Glutamatergic neuron (in vitro differentiated cells): ENCODE measurements around the gene UBQLN4. TPM values are rescaled to one million over a fixed set of nuclear protein-coding genes. Genes with fewer than 3 reads are reported as not detected.

ENCODE experiments used
- DNase-seq: peaks from one replicate; pipeline ENCODE4 v3.0.0; 2022
- H3K27ac Mint-ChIP-seq: one replicate; pipeline ENCODE4 v1.8.0; 2020; ENCODE audit warnings: mild to moderate bottlenecking, mixed read lengths, inconsistent platforms; ENCODE audit not compliant: unreplicated experiment
- H3K27me3 Mint-ChIP-seq: one replicate; pipeline ENCODE4 v1.8.0; 2020; ENCODE audit warnings: mild to moderate bottlenecking, moderate library complexity, mixed read lengths, inconsistent platforms; ENCODE audit not compliant: unreplicated experiment
- H3K36me3 Mint-ChIP-seq: one replicate; pipeline ENCODE4 v1.8.0; 2020; ENCODE audit warnings: mild to moderate bottlenecking, mixed read lengths, inconsistent platforms; ENCODE audit not compliant: unreplicated experiment
- H3K4me1 Mint-ChIP-seq: one replicate; pipeline ENCODE4 v1.8.0; 2020; ENCODE audit warnings: mild to moderate bottlenecking, low read depth, mixed read lengths, inconsistent platforms; ENCODE audit not compliant: unreplicated experiment
- H3K4me3 Mint-ChIP-seq: one replicate; pipeline ENCODE4 v1.8.0; 2020; ENCODE audit warnings: mild to moderate bottlenecking, mixed read lengths, inconsistent platforms; ENCODE audit not compliant: unreplicated experiment
- H3K9me3 Mint-ChIP-seq: one replicate; pipeline ENCODE4 v1.8.0; 2020; ENCODE audit warnings: mild to moderate bottlenecking, moderate library complexity, mixed read lengths, inconsistent platforms; ENCODE audit not compliant: unreplicated experiment
- total RNA-seq: library from RNA; stranded (reverse); fragmentation: NEBNext Ultra II Directional; extraction: Animal tissue kit (Norgen Biotek cat#: 25700); gene quantifications from one replicate; pipeline ENCODE4 v1.2.1, GENCODE V29; 2021; ENCODE audit not compliant: unreplicated experiment
- TF ChIP-seq, protein P1 (sequence below): fragments of 200-600 bp; sonication (generic); IDR thresholded peaks from one replicate; pipeline ENCODE4 v1.5.0; 2021; ENCODE audit not compliant: partially characterized antibody, unreplicated experiment

UBQLN4 gene
- total RNA-seq, 1 donor from 2014 or later: 52.4 TPM

DNA sequence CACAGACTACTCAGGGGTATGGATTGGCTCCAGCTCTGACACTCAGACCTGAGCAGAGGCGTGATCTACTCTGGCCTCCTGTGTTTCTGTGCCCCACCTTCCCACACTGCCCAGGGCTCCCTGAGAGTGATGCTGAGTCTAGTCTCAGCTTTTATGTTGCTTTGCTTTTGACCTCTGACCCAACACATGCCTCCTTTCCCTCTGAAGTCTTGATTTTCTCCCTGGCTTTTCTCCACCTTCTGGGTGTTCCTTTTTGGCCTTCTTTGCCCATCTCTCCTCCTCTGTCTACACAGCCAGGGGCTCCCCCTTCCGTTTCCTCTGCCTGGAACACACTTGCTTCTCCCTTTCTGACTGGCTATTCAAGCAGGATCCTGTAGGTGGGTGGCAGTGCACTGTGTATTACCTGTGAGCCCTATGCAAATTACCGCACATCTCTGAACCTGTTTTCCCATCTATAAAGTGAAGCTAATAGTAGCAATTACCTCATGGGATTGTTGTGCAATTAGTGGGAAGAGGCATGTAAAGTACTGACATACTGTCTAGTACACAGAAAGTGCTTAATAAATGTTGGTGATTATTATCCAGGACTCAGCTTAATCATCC is 42.4 kb upstream of the UBQLN4 start:
- H3K27ac Mint-ChIP-seq: peak overlapping the region; percentile 49
- TF ChIP-seq, protein P1, sequence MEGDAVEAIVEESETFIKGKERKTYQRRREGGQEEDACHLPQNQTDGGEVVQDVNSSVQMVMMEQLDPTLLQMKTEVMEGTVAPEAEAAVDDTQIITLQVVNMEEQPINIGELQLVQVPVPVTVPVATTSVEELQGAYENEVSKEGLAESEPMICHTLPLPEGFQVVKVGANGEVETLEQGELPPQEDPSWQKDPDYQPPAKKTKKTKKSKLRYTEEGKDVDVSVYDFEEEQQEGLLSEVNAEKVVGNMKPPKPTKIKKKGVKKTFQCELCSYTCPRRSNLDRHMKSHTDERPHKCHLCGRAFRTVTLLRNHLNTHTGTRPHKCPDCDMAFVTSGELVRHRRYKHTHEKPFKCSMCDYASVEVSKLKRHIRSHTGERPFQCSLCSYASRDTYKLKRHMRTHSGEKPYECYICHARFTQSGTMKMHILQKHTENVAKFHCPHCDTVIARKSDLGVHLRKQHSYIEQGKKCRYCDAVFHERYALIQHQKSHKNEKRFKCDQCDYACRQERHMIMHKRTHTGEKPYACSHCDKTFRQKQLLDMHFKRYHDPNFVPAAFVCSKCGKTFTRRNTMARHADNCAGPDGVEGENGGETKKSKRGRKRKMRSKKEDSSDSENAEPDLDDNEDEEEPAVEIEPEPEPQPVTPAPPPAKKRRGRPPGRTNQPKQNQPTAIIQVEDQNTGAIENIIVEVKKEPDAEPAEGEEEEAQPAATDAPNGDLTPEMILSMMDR: no peak
- H3K9me3 Mint-ChIP-seq: peaks cover 14% of the 10 kb centered on the region

DNA sequence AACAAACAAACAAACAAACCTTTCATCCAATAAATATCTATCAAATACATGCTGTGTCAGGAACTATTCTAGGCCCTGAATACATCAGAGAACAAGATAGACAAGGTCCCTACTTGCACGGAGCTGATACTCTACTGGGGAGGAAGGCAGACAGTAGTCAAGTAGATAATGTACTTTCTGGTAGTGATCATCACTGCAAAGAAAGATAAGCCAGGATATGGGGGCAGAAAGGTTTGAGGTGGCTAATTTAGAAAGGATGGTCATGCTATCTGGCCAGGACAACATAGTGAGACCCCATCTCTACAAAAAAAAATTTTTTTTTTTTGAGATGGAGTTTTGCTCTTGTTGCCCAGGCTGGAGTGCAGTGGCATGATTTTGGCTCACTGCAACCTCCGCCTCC is 38.0 kb upstream of the UBQLN4 start:
- Mint-ChIP-seq H3K36me3 (no peaks in the 10 kb centered on the region), H3K4me3 (no peak overlapping the region), H3K4me1 (peaks cover 18% of the 10 kb centered on the region), H3K9me3 (peaks cover 5% of the 10 kb centered on the region), H3K27ac (no peak overlapping the region), H3K27me3 (no peaks in the 10 kb centered on the region)
- no peak for DNase-seq
- TF ChIP-seq, protein P1: no peak

More for the DNA sequence above, 42.4 kb upstream of the UBQLN4 start:
- H3K36me3 Mint-ChIP-seq: no peaks in the 10 kb centered on the region
- H3K4me3 Mint-ChIP-seq: peak overlapping the region; percentile 35
- H3K4me1 Mint-ChIP-seq: peaks cover 26% of the 10 kb centered on the region
- peaks cover 4% of the 10 kb centered on the region for H3K27me3 Mint-ChIP-seq
- DNase-seq: no peak

DNA sequence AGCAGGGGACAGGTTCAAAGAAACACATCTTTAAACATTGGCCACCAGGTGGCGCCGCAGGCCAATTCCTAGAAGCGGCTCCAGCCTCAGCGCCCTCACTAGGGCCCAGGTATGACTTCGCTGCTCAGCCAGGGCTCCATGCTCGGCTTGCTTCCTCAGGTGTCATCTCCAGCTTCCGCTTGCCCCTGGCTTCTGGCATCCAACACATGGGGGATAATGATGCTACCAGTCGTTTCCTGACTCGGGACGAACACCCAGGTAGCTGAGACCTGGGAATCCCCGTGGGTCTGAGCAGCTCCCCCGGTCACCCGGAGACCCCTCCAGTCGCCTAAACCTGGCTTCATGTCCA is 37.2 kb upstream of the UBQLN4 start:
- peak; percentile 89 for DNase-seq
- Mint-ChIP-seq H3K27me3 (no peaks in the 10 kb centered on the region), H3K9me3 (peaks cover 2% of the 10 kb centered on the region), H3K4me3 (peak overlapping the region; percentile 53), H3K36me3 (no peaks in the 10 kb centered on the region), H3K4me1 (peaks cover 13% of the 10 kb centered on the region), H3K27ac (peak overlapping the region; percentile 80)
- TF ChIP-seq, protein P1: peak; percentile 92

DNA sequence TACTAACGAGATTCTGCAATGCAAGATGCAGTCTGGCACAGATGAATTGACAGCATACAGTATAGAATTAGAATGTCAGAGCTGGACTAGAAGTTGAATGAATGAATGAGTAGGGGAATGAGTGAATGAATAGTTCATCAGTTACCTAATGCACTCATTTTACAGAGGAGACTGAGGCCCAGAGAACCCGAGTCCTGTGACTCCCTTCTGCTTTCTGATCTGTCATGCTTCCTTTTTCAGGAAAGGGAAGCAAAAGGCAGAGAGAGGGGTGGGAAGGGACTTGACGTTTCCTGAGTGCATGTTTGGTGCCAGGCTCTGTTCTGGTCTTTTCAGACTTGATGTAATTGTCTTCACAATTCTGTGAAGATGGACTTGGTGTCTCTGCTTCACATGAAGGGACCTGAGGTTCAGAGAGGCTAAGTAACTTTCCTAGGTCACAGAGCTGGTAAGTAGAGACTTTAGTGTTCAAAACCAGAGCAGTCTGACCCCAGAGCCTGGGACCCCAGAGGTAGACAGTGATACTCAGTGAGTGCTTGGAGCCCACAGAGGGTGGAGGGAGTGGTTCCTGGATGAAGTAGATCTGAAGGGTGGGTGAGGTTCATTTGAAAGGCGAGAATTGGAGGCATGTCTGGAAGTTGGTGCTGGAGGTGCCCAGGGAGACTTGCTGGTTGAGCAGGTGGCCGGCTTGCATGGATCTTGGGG is 36.7 kb upstream of the UBQLN4 start:
- peaks cover 15% of the 10 kb centered on the region for H3K4me1 Mint-ChIP-seq
- H3K27ac Mint-ChIP-seq: peak overlapping the region; percentile 80
- TF ChIP-seq, protein P1: no peak
- H3K36me3 Mint-ChIP-seq: no peaks in the 10 kb centered on the region
- H3K4me3 Mint-ChIP-seq: peak overlapping the region; percentile 53
- H3K27me3 Mint-ChIP-seq: no peaks in the 10 kb centered on the region
- no peak for DNase-seq
- H3K9me3 Mint-ChIP-seq: peaks cover 3% of the 10 kb centered on the region

DNA sequence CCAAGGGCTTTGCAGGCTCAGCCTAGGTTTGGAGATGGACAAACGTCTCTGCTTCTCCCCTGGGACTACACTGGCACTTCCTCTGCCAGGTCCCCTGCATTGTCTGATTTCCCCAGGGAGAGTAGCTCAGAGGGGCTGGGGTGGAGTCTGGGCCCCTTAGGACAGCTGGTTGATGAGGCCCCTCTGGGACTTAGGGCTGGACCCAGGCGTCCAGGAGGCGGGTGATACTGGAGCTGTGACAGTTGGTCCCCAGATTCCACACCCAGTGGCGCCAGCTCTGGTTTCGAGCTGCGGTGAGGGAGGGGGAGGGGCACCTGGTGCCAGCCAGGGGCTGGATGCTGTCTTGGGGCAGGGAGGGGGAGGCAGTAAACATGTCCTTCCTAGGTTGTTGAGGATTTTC is 36.1 kb upstream of the UBQLN4 start:
- Mint-ChIP-seq H3K9me3 (peaks cover 7% of the 10 kb centered on the region), H3K36me3 (no peaks in the 10 kb centered on the region), H3K27me3 (no peaks in the 10 kb centered on the region), H3K27ac (no peak overlapping the region), H3K4me1 (peaks cover 16% of the 10 kb centered on the region), H3K4me3 (no peak overlapping the region)
- TF ChIP-seq, protein P1: no peak
- DNase-seq: no peak
